HepG2 (cell line): ENCODE measurements around the gene PTGDS. TPM values are rescaled to one million over a fixed set of nuclear protein-coding genes. Genes with fewer than 3 reads are reported as not detected.

Experiments
- AGO1 ChIP-seq: fragments of 200-400 bp; formaldehyde crosslinking; IDR thresholded peaks from 2 replicates; pipeline ENCODE4 v1.6.1; 2017; ENCODE audit warnings: mild to moderate bottlenecking, low read depth, low read length, moderate library complexity; ENCODE audit not compliant: poor library complexity, severe bottlenecking
- GABPB1 ChIP-seq: IDR thresholded peaks from 2 replicates; pipeline ENCODE4 v1.6.1; 2016; ENCODE audit warnings: mild to moderate bottlenecking, missing genetic modification reagents, moderate library complexity, missing compliant biosample characterization
- HDAC2 ChIP-seq: sonication (generic); formaldehyde crosslinking; IDR thresholded peaks from 2 replicates; pipeline ENCODE4 v1.4.0; 2020; ENCODE audit warnings: missing genetic modification reagents
- KMT2B ChIP-seq: IDR thresholded peaks from 2 replicates; pipeline ENCODE4 v1.6.1; 2016; ENCODE audit warnings: missing genetic modification reagents, missing compliant biosample characterization
- MAFK ChIP-seq, 2 experiments: IDR thresholded peaks in 1 of 2; conservative IDR thresholded peaks in 1 of 2; 2 replicates each; pipeline ENCODE4 v1.6.1; 2011; ENCODE audit warnings: improper control_type of control experiment in 2 of 2, low read length in 2 of 2
- PPARG ChIP-seq: conservative IDR thresholded peaks from 2 replicates; pipeline ENCODE4 v1.6.1; 2016; ENCODE audit warnings: missing biosample characterization, missing genetic modification reagents
- THYN1 ChIP-seq: sonication (generic); formaldehyde crosslinking; IDR thresholded peaks from 2 replicates; pipeline ENCODE4 v1.8.1; 2023; ENCODE audit warnings: low read depth, mild to moderate bottlenecking, moderate library complexity, missing genetic modification reagents, borderline replicate concordance
- ZFP62 ChIP-seq: sonication (generic); formaldehyde crosslinking; IDR thresholded peaks from 2 replicates; pipeline ENCODE4 v1.4.0; 2020; ENCODE audit warnings: missing genetic modification reagents
- ZIK1 ChIP-seq: sonication (generic); formaldehyde crosslinking; IDR thresholded peaks from 2 replicates; pipeline ENCODE4 v1.5.0; 2020; ENCODE audit warnings: mild to moderate bottlenecking, low read depth, missing genetic modification reagents, borderline replicate concordance
- ZNF382 ChIP-seq: sonication (generic); formaldehyde crosslinking; IDR thresholded peaks from 2 replicates; pipeline ENCODE4 v1.5.0; 2020; ENCODE audit warnings: missing genetic modification reagents, mild to moderate bottlenecking, borderline replicate concordance
- ZNF761 ChIP-seq: sonication (generic); formaldehyde crosslinking; conservative IDR thresholded peaks from 2 replicates; pipeline ENCODE4 v1.4.0; 2020; ENCODE audit warnings: mild to moderate bottlenecking, missing genetic modification reagents
- ZSCAN25 ChIP-seq: sonication (generic); formaldehyde crosslinking; IDR thresholded peaks from 2 replicates; pipeline ENCODE4 v1.8.0; 2022; ENCODE audit warnings: mild to moderate bottlenecking, missing genetic modification reagents
- polyA plus RNA-seq, 8 experiments: library from polyadenylated mRNA; depleted of rRNA in 3 of 8; stranded (reverse) in 7 of 8; unstranded in 1 of 8; fragments of >200 nt; fragmentation: Illumina TruSeq in 4 of 8; extraction: Trizol in 4 of 8; gene quantifications; 2 replicates each; pipeline versions ENCODE4 v1.2.1 to v1.2.3, GENCODE V29; 2011 to 2016; ENCODE audit warnings: low read depth in 4 of 8, missing spikeins in 1 of 8, mixed read lengths in 1 of 8; ENCODE audit not compliant: insufficient read depth in 1 of 8
- total RNA-seq, 5 experiments: library from RNA; depleted of rRNA; stranded (reverse); fragments of >200 nt; fragmentation: Illumina TruSeq; extraction: Trizol; gene quantifications; 2 replicates each; pipeline ENCODE4 v1.2.3, GENCODE V29; 2016; ENCODE audit warnings: low read depth in 1 of 5
- TF ChIP-seq, protein P1 (sequence below): IDR thresholded peaks from 2 replicates; pipeline ENCODE4 v1.6.1; 2016; ENCODE audit warnings: mild to moderate bottlenecking
- TF ChIP-seq, protein P2 (sequence below): sonication (generic); formaldehyde crosslinking; IDR thresholded peaks from 2 replicates; pipeline ENCODE4 v1.4.0; 2020; ENCODE audit warnings: missing genetic modification reagents
- TF ChIP-seq, protein P3 (sequence below): sonication (generic); formaldehyde crosslinking; IDR thresholded peaks from 2 replicates; pipeline ENCODE4 v1.4.0; 2020; ENCODE audit warnings: mild to moderate bottlenecking, missing genetic modification reagents
- TF ChIP-seq, protein P4 (sequence below): sonication (generic); formaldehyde crosslinking; IDR thresholded peaks from 2 replicates; pipeline ENCODE4 v1.4.0; 2020; ENCODE audit warnings: missing genetic modification reagents, low read depth, mild to moderate bottlenecking, borderline replicate concordance
- TF ChIP-seq, protein P5 (sequence below): IDR thresholded peaks from 2 replicates; pipeline ENCODE4 v1.6.1; 2016; ENCODE audit warnings: missing biosample characterization, missing genetic modification reagents, low read depth
- TF ChIP-seq, protein P6 (sequence below): sonication (generic); formaldehyde crosslinking; IDR thresholded peaks from 2 replicates; pipeline ENCODE4 v1.8.1; 2023; ENCODE audit warnings: mild to moderate bottlenecking, missing genetic modification reagents

The PTGDS gene
- total and polyA plus RNA-seq, 2 of the 13 experiments (the other 11 are each of a cell fraction or from before 2014, with no cell fraction given) = 0.33 to 0.50 TPM

DNA sequence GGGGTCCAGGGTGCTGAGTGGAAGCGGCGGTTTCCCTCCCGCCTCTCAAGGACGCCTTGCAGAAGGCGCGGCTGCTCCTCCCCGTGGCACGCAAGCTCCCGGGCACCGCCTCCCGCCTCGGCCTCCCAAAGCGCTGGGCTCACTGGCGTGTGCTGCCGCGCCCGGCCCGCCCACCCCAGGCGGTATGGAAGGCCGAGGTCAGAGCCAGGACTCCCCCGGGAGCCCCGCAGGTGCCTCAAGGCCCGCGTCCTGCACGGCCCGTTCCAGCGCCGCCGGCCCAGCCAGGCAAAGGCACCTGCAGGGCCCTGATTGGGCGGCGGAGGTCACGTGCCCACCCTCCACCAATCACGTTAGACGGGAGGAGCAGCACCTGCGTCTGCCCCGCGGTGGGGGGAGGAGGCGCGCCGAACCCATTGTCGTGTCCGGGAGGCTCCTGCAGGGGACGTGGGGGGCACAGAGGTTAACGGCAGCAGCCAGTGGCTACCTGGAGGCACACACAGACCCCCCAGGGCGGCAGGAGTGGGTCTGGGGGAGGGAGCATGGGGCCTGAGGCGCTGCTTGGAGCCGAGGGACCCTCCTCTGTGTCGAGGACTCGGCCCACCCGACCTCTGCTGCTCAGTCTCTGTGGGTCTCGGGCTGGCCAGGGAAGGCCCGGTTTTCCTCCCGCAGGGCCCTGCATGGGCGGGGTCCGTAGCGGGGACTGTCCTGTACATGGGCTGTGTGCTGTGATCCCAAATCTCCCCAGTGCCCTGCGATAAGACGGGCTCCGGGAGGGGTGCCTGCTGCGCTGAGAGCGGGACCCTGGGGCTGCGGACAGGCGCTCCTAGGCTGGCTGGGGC is 27.3 kb upstream of the PTGDS start (continued):
- TF ChIP-seq, protein P1, sequence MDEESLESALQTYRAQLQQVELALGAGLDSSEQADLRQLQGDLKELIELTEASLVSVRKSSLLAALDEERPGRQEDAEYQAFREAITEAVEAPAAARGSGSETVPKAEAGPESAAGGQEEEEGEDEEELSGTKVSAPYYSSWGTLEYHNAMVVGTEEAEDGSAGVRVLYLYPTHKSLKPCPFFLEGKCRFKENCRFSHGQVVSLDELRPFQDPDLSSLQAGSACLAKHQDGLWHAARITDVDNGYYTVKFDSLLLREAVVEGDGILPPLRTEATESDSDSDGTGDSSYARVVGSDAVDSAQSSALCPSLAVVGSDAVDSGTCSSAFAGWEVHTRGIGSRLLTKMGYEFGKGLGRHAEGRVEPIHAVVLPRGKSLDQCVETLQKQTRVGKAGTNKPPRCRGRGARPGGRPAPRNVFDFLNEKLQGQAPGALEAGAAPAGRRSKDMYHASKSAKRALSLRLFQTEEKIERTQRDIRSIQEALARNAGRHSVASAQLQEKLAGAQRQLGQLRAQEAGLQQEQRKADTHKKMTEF (CRISPR knock-in tag) = peak; percentile 80
- TF ChIP-seq ZIK1 (CRISPR knock-in tag) (0 out of 2 replicates have a peak, but pooled peaks have one; percentile 23), AGO1 (no peak), KMT2B (CRISPR knock-in tag) (peak; percentile 32; the same call in 1 of the 2 replicates), ZNF382 (CRISPR knock-in tag) (no peak), MAFK (conservative IDR thresholded peaks at IDR 0.05 in 1 of 2, IDR thresholded peaks at IDR 0.05 in 1 of 2; ENCODE audit: low read length in 2 of 2) (no peak), GABPB1 (CRISPR knock-in tag) (peak; percentile 76), ZFP62 (no peak), ZNF761 (no peak), HDAC2 (CRISPR knock-in tag) (no peak), PPARG (CRISPR knock-in tag) (0 out of 2 replicates have a peak, but pooled peaks have one; percentile 7), ZSCAN25 (CRISPR knock-in tag) (no peak), THYN1 (no peak)
- TF ChIP-seq, protein P2, sequence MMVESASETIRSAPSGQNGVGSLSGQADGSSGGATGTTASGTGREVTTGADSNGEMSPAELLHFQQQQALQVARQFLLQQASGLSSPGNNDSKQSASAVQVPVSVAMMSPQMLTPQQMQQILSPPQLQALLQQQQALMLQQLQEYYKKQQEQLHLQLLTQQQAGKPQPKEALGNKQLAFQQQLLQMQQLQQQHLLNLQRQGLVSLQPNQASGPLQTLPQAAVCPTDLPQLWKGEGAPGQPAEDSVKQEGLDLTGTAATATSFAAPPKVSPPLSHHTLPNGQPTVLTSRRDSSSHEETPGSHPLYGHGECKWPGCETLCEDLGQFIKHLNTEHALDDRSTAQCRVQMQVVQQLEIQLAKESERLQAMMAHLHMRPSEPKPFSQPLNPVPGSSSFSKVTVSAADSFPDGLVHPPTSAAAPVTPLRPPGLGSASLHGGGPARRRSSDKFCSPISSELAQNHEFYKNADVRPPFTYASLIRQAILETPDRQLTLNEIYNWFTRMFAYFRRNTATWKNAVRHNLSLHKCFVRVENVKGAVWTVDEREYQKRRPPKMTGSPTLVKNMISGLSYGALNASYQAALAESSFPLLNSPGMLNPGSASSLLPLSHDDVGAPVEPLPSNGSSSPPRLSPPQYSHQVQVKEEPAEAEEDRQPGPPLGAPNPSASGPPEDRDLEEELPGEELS (CRISPR knock-in tag) = 0 out of 2 replicates have a peak, but pooled peaks have one; percentile 63
- TF ChIP-seq, protein P3, sequence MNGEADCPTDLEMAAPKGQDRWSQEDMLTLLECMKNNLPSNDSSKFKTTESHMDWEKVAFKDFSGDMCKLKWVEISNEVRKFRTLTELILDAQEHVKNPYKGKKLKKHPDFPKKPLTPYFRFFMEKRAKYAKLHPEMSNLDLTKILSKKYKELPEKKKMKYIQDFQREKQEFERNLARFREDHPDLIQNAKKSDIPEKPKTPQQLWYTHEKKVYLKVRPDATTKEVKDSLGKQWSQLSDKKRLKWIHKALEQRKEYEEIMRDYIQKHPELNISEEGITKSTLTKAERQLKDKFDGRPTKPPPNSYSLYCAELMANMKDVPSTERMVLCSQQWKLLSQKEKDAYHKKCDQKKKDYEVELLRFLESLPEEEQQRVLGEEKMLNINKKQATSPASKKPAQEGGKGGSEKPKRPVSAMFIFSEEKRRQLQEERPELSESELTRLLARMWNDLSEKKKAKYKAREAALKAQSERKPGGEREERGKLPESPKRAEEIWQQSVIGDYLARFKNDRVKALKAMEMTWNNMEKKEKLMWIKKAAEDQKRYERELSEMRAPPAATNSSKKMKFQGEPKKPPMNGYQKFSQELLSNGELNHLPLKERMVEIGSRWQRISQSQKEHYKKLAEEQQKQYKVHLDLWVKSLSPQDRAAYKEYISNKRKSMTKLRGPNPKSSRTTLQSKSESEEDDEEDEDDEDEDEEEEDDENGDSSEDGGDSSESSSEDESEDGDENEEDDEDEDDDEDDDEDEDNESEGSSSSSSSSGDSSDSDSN = peak; percentile 74
- TF ChIP-seq, protein P4, sequence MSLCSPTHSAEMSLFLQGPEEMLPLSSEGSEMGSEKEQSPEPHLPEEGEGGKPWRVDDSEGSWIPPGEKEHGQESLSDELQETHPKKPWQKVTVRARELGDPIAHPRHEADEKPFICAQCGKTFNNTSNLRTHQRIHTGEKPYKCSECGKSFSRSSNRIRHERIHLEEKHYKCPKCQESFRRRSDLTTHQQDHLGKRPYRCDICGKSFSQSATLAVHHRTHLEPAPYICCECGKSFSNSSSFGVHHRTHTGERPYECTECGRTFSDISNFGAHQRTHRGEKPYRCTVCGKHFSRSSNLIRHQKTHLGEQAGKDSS (CRISPR knock-in tag) = no peak
- TF ChIP-seq, protein P5, sequence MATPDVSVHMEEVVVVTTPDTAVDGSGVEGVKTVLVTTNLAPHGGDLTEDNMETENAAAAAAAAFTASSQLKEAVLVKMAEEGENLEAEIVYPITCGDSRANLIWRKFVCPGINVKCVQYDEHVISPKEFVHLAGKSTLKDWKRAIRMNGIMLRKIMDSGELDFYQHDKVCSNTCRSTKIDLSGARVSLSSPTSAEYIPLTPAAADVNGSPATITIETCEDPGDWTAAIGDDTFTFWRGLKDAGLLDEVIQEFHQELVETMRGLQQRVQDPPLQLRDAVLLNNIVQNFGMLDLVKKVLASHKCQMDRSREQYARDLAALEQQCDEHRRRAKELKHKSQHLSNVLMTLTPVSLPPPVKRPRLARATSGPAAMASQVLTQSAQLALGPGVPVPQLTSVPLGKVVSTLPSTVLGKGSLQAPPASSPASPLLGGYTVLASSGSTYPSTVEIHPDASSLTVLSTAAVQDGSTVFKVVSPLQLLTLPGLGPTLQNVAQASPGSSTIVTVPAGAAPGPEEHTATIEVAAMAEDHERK = 0 out of 2 replicates have a peak, but pooled peaks have one; percentile 46
- TF ChIP-seq, protein P6, sequence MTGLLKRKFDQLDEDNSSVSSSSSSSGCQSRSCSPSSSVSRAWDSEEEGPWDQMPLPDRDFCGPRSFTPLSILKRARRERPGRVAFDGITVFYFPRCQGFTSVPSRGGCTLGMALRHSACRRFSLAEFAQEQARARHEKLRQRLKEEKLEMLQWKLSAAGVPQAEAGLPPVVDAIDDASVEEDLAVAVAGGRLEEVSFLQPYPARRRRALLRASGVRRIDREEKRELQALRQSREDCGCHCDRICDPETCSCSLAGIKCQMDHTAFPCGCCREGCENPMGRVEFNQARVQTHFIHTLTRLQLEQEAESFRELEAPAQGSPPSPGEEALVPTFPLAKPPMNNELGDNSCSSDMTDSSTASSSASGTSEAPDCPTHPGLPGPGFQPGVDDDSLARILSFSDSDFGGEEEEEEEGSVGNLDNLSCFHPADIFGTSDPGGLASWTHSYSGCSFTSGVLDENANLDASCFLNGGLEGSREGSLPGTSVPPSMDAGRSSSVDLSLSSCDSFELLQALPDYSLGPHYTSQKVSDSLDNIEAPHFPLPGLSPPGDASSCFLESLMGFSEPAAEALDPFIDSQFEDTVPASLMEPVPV (CRISPR knock-in tag) = no peak
